RWPE1 (cell line): Measurements from ENCODE around the gene ABCD3.

Experiments
- CTCF ChIA-PET: fragments of 350-600 bp; sonication (Branson Sonifier 250); formaldehyde crosslinking; extraction: SDS; loops from one replicate; lab custom pipeline; 2021; lab: Yijun Ruan, JAX
- POLR2A ChIA-PET: fragments of 400-600 bp; formaldehyde crosslinking; extraction: SDS; loops from one replicate; lab custom pipeline; 2020; ENCODE audit warnings: antibody characterized with exemption; ENCODE audit not compliant: low non-redundant PET; lab: Yijun Ruan, JAX
- DNase-seq: peaks from one replicate; pipeline ENCODE4 v3.0.0; 2012; ENCODE audit warnings: low spot score
- H3K27ac ChIP-seq: fragments of 450-650 bp; 2 replicates; pipeline ENCODE4 v1.5.1; 2017
- TF ChIP-seq, protein P1 (sequence below): fragments of 450-650 bp; conservative IDR thresholded peaks from 2 replicates; pipeline ENCODE4 v1.5.1; 2017; ENCODE audit warnings: low read depth, mild to moderate bottlenecking

ABCD3 gene

DNA sequence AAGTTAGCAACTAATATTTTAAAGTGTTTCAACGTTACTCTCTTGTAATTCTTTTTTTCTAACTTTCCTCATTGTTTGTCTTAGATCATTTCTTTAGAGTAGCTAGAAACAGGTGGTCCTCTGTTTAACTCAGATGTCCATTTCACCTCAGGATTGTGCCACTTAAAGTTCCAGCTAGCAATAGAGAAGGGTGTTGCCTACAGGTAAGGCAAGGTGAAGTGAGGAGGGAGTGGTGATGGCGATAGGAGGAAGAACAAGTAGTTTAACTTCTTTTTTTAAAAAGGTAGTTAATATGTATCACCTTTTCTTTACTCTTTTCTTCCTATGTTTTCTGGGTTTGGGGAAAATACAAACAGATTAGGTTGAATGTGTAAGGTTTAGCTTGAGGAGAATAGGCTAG, 44.4 kb downstream of the ABCD3 start:
- no peak for DNase-seq
- POLR2A ChIA-PET: no interaction called here
- CTCF ChIA-PET: interaction anchor here (0.6 to 1.7 kb wide), 5 partner anchors 62 to 437 kb away, joined by 3 to 5 read pairs (median 4); no protein-coding TSS in a partner anchor
- TF ChIP-seq, protein P1, sequence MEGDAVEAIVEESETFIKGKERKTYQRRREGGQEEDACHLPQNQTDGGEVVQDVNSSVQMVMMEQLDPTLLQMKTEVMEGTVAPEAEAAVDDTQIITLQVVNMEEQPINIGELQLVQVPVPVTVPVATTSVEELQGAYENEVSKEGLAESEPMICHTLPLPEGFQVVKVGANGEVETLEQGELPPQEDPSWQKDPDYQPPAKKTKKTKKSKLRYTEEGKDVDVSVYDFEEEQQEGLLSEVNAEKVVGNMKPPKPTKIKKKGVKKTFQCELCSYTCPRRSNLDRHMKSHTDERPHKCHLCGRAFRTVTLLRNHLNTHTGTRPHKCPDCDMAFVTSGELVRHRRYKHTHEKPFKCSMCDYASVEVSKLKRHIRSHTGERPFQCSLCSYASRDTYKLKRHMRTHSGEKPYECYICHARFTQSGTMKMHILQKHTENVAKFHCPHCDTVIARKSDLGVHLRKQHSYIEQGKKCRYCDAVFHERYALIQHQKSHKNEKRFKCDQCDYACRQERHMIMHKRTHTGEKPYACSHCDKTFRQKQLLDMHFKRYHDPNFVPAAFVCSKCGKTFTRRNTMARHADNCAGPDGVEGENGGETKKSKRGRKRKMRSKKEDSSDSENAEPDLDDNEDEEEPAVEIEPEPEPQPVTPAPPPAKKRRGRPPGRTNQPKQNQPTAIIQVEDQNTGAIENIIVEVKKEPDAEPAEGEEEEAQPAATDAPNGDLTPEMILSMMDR: no peak
- H3K27ac ChIP-seq: no peak overlapping the region

DNA sequence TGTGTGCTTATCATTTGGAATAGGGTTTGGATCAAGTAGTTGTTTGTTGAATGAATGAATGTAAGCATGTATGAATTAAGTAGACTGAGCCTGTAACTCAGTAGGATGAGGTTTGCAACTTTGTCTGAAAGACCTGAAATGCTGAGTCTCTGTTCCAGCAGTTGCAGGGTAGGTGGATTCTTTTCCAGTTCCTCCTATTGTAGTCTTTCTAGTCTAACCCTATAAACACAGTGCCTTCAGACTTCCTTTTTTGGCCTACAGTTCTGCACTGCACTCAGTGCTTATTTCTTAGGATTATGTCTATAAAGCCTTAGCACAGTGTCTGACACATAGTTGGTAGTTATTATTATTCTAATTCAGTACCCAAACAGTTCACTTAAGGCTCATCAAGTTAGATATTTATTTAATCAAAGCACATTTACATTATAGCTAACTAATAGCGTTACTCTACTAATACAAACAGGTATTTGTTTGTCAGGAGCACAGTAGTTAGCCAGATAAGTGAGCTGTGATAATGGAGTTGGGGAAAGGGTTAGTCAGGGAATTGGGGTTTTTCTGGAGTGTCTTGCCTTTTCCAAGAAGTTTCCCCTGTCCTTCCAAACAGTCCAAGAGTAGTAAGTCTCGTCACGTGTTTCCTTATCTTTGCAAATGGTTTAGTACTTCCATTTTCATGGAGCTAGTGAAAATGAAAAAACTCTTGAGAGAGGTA, 45.0 kb downstream of the ABCD3 start:
- H3K27ac ChIP-seq: no peak overlapping the region
- TF ChIP-seq, protein P1: no peak
- ChIA-PET POLR2A (no interaction called here), CTCF (interaction anchor here (0.6 to 2.0 kb wide), 12 partner anchors 8 to 850 kb away, joined by 3 to 12 read pairs (median 4); no protein-coding TSS in a partner anchor)
- DNase-seq: no peak

DNA sequence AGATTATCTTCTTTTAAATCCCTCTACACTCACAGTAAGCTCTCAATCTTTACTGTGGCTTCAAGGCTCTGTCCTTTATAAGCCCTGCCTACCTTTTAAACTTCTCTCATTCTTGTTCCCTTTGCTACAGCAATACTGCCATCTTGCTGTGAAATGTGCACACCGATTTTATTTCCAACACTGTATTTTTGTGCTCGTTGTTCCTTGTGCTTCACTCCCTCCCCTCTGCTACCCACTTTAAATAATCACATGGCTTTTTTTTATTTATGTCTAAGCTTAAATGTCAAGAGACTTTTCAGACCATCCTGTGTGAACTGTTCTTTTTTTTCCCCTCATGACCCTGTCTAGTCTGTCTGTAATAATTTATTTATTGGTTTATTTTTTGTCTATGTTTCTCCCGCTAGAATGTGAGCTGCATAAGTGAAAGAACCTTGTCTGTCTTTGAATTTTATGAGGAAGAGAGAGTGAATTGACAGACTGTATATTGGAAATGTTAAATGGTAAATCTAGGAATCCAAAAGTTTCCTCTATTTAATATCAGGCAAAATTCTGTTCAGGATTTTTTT, 45.7 kb downstream of the ABCD3 start:
- CTCF ChIA-PET: interaction anchor here (0.6 to 2.0 kb wide), 14 partner anchors 9 to 850 kb away, joined by 3 to 12 read pairs (median 4); no protein-coding TSS in a partner anchor
- TF ChIP-seq, protein P1: peak; percentile 45
- POLR2A ChIA-PET: no interaction called here
- no peak overlapping the region for H3K27ac ChIP-seq
- DNase-seq: peak; percentile 16

DNA sequence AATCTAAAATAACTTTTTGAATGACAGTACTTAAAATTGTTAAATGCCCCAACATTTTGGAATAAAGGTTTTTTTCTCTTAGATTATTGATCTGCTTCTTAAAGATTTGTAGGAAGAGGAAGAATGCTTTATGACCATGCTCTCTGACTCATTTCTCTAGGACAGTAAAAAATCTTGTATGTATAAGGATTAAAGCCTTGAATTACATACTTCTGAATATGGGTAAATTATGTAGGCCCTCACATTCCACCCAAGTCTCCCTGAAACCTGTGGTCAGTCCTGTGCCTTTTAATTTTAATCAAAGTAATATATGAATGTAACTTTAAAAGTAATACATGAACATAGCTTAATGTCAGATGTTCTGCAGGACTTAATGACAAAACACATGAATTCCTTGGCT, 50.5 kb downstream of the ABCD3 start:
- TF ChIP-seq, protein P1: no peak
- H3K27ac ChIP-seq: no peak overlapping the region
- CTCF ChIA-PET: interaction anchor here (0.7 kb wide), 1 partner anchor 55 kb away, joined by 7 read pairs; no protein-coding TSS in a partner anchor
- DNase-seq: no peak
- POLR2A ChIA-PET: no interaction called here

DNA sequence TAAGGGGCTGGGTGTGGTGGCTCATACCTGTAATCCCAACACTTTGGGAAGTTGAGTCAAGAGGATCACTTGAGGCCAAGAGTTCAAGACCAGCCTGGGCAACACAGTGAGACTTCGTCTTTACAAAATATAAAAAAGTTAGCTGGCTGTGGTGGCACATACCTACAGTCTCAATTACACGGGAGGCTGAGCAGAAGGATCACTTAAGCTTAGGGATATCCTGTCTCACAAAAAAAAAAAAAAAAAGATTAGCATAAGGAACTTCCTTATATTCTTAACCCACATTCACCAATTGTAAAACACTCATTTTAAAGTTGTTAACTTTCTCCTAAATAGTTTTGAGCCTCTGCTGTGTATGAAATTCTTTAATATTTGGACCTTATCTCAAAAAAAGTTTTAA, 53.1 kb downstream of the ABCD3 start:
- DNase-seq: no peak
- H3K27ac ChIP-seq: no peak overlapping the region
- POLR2A ChIA-PET: no interaction called here
- TF ChIP-seq, protein P1: no peak
- CTCF ChIA-PET: interaction anchor here (0.6 to 1.5 kb wide), 3 partner anchors 10 to 430 kb away, joined by 3 read pairs; no protein-coding TSS in a partner anchor

DNA sequence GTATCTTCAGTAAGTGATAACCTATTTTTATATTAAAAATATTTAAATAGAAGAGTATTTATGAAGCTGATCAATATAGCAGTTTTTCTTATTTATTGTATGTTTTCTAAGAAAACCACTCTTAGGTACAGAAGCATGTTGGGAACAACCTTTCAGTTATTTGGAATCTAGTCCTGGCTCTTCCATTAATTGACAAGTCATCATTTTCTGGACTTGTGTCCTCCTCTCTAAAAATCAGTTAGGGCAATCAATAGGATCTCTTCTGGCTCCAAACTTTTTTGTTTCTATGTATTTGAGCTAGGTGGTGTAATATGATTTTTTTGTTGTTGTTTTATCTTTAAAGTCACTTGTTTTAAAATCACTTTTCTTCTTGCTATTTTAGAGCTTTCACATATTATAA, 57.0 kb downstream of the ABCD3 start:
- H3K27ac ChIP-seq: no peak overlapping the region
- ChIA-PET POLR2A (no interaction called here), CTCF (no interaction called here)
- no peak for DNase-seq
- TF ChIP-seq, protein P1: no peak
